C4-2B (cell line): ENCODE results near the gene LSAMP.

Experiments
- CTCF ChIP-seq: fragments of 450-650 bp; conservative IDR thresholded peaks from 2 replicates; pipeline ENCODE4 v1.5.1; 2017; ENCODE audit warnings: mild to moderate bottlenecking
- ZFX ChIP-seq: fragments of 450-650 bp; IDR thresholded peaks from 2 replicates; pipeline ENCODE4 v1.6.1; 2017

- TF ChIP-seq CTCF: no peak
- no peak for TF ChIP-seq ZFX
Observed at GRCh38 chr3:116033516-116033915, 411.8 kb downstream of the LSAMP start.
